Measurements from ENCODE around the gene ZNF610.

ZNF610 gene

GRCh38 chr19:52410276-52410675 is 74.2 kb downstream of the ZNF610 start:
- TF ChIP-seq TAF1 (IDR thresholded peaks at IDR 0.05; ENCODE audit: borderline replicate concordance, insufficient read depth, low read length) (no peak), POLR2AphosphoS5 (IDR thresholded peaks at IDR 0.05; ENCODE audit: low read depth, low read length) (no peak), FOXP2 (optimal IDR thresholded peaks at IDR 0.05; ENCODE audit: borderline replicate concordance, extremely low read depth, extremely low read length, insufficient read depth) (no peak)

- no peak for TF ChIP-seq REST (IDR thresholded peaks at IDR 0.05; ENCODE audit: insufficient read depth in 1 of 2, low read depth in 2 of 2, low read length in 2 of 2)
- TF ChIP-seq POLR2AphosphoS5 (IDR thresholded peaks at IDR 0.05; ENCODE audit: low read depth, low read length): no peak
- TF ChIP-seq TAF1 (IDR thresholded peaks at IDR 0.05; ENCODE audit: borderline replicate concordance, insufficient read depth, low read length): no peak
- no peak for TF ChIP-seq FOXP2 (optimal IDR thresholded peaks at IDR 0.05; ENCODE audit: borderline replicate concordance, extremely low read depth, extremely low read length, insufficient read depth)
- no peak for TF ChIP-seq SIN3A (IDR thresholded peaks at IDR 0.05; ENCODE audit: borderline replicate concordance, insufficient read depth, low read length)
These were observed 79.7 kb downstream of the ZNF610 start for GRCh38 chr19:52415711-52416110.
